Breast epithelium (tissue), 3 donors: ENCODE results near the gene PTPRZ1.

Experiments
- POLR2AphosphoS5 ChIP-seq, 3 donors: sonication (generic); formaldehyde crosslinking; IDR thresholded peaks; one replicate each; pipeline ENCODE4 v1.6.1; 2017; ENCODE audit warnings: antibody characterized with exemption in 3 of 3
- TF ChIP-seq, protein P1 (sequence below), 3 donors: fragments of 450-650 bp; IDR thresholded peaks; one replicate each; pipeline ENCODE4 v1.5.1; 2016 to 2017; ENCODE audit warnings: antibody characterized with exemption in 3 of 3, mild to moderate bottlenecking in 3 of 3, moderate library complexity in 3 of 3

DNA sequence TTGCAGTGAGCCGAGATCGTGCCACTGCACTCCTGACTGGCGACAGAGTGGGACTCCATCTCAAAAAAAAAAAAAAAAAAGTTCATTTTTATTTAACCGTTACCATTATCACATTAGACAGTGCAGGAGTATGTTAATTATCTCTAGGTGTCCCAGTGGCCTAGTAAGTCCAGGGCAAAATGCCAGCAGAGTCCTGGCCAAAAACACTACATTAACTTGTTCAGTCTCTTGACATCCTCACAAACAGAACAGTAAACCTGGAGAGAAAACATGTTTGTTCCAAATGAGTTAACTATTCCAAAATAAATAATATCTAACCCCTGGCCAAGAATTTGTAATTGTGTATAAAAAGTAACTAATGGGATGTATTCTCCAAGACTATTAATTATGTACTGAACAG is 43.2 kb downstream of the PTPRZ1 start:
- TF ChIP-seq, protein P1, sequence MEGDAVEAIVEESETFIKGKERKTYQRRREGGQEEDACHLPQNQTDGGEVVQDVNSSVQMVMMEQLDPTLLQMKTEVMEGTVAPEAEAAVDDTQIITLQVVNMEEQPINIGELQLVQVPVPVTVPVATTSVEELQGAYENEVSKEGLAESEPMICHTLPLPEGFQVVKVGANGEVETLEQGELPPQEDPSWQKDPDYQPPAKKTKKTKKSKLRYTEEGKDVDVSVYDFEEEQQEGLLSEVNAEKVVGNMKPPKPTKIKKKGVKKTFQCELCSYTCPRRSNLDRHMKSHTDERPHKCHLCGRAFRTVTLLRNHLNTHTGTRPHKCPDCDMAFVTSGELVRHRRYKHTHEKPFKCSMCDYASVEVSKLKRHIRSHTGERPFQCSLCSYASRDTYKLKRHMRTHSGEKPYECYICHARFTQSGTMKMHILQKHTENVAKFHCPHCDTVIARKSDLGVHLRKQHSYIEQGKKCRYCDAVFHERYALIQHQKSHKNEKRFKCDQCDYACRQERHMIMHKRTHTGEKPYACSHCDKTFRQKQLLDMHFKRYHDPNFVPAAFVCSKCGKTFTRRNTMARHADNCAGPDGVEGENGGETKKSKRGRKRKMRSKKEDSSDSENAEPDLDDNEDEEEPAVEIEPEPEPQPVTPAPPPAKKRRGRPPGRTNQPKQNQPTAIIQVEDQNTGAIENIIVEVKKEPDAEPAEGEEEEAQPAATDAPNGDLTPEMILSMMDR (IDR thresholded peaks at IDR 0.05): no peak
- no peak for TF ChIP-seq POLR2AphosphoS5 (IDR thresholded peaks at IDR 0.05)
